Liver (tissue), 9 donors: ENCODE results near the gene WFS1. TPM values are rescaled to one million over a fixed set of nuclear protein-coding genes. Genes with fewer than 3 reads are reported as not detected.

Experiments used
- DNase-seq: peaks from one replicate; pipeline ENCODE4 v3.0.0-alpha.2; 2017; ENCODE audit warnings: low spot score
- H3K27ac ChIP-seq, 2 donors: one replicate each; pipeline ENCODE4 v1.7.0; 2013; ENCODE audit warnings: inconsistent platforms in 2 of 2, low read length in 2 of 2, control low read depth in 1 of 2, low read depth in 1 of 2, mild to moderate bottlenecking in 1 of 2
- H3K27me3 ChIP-seq, 4 donors: one replicate each; pipeline versions ENCODE4 v1.6.1 to v1.7.0; 2013; ENCODE audit warnings: low read length in 3 of 4, inconsistent platforms in 1 of 4, mild to moderate bottlenecking in 1 of 4, moderate library complexity in 1 of 4; ENCODE audit not compliant: control insufficient read depth in 4 of 4, insufficient read depth in 4 of 4
- H3K36me3 ChIP-seq, 4 donors: one replicate each; pipeline versions ENCODE4 v1.6.1 to v1.7.0; 2013; ENCODE audit warnings: low read length in 3 of 4, mild to moderate bottlenecking in 3 of 4, low read depth in 1 of 4, moderate library complexity in 1 of 4; ENCODE audit not compliant: control insufficient read depth in 4 of 4, insufficient read depth in 3 of 4
- H3K4me1 ChIP-seq, 4 donors: one replicate each; pipeline versions ENCODE4 v1.6.1 to v1.7.0; 2013; ENCODE audit warnings: low read length in 3 of 4, mild to moderate bottlenecking in 3 of 4, moderate library complexity in 1 of 4; ENCODE audit not compliant: control insufficient read depth in 4 of 4, insufficient read depth in 4 of 4
- H3K4me3 ChIP-seq, 3 donors: one replicate each; pipeline versions ENCODE4 v1.6.1 to v1.7.0; 2013; ENCODE audit warnings: low read length in 3 of 3, control low read depth in 1 of 3, low read depth in 1 of 3, mild to moderate bottlenecking in 1 of 3
- H3K9ac ChIP-seq, 2 donors: one replicate each; pipeline ENCODE4 v1.7.0; 2013; ENCODE audit warnings: low read length in 2 of 2, mild to moderate bottlenecking in 2 of 2, moderate library complexity in 2 of 2, control low read depth in 1 of 2, low read depth in 1 of 2
- H3K9me3 ChIP-seq, 4 donors: one replicate each; pipeline versions ENCODE4 v1.6.1 to v1.7.0; 2013; ENCODE audit warnings: low read length in 3 of 4; ENCODE audit not compliant: control insufficient read depth in 4 of 4
- EGR1 ChIP-seq, 2 donors: IDR thresholded peaks; 2 replicates each; pipeline ENCODE4 v1.6.1; 2016 to 2018; ENCODE audit warnings: antibody characterized with exemption in 2 of 2, low read depth in 2 of 2
- FOXA1 ChIP-seq: IDR thresholded peaks from 2 replicates; pipeline ENCODE4 v1.6.1; 2016; ENCODE audit warnings: antibody characterized with exemption
- FOXA2 ChIP-seq: IDR thresholded peaks from 2 replicates; pipeline ENCODE4 v1.6.1; 2016; ENCODE audit warnings: antibody characterized with exemption
- GABPA ChIP-seq, 2 donors: IDR thresholded peaks in 1 of 2; conservative IDR thresholded peaks in 1 of 2; 2 replicates each; pipeline ENCODE4 v1.6.1; 2016; ENCODE audit warnings: antibody characterized with exemption in 2 of 2, mild to moderate bottlenecking in 1 of 2, moderate library complexity in 1 of 2
- HNF4A ChIP-seq, 2 donors: conservative IDR thresholded peaks; 2 replicates each; pipeline ENCODE4 v1.6.1; 2016; ENCODE audit warnings: antibody characterized with exemption in 2 of 2, mild to moderate bottlenecking in 2 of 2
- HNF4G ChIP-seq: IDR thresholded peaks from 2 replicates; pipeline ENCODE4 v1.6.1; 2016; ENCODE audit warnings: antibody characterized with exemption
- JUND ChIP-seq, 2 donors: IDR thresholded peaks; 2 replicates each; pipeline ENCODE4 v1.6.1; 2016; ENCODE audit warnings: antibody characterized with exemption in 2 of 2
- NR2F2 ChIP-seq: IDR thresholded peaks from 2 replicates; pipeline ENCODE4 v1.6.1; 2016; ENCODE audit warnings: antibody characterized with exemption
- RAD21 ChIP-seq, 2 donors: IDR thresholded peaks; 2 replicates each; pipeline ENCODE4 v1.6.1; 2016; ENCODE audit warnings: antibody characterized with exemption in 2 of 2, mild to moderate bottlenecking in 2 of 2
- RXRA ChIP-seq, 2 donors: IDR thresholded peaks; 2 replicates each; pipeline ENCODE4 v1.6.1; 2017 to 2018; ENCODE audit warnings: antibody characterized with exemption in 2 of 2, mild to moderate bottlenecking in 1 of 2
- SP1 ChIP-seq: IDR thresholded peaks from 2 replicates; pipeline ENCODE4 v1.6.1; 2018; ENCODE audit warnings: antibody characterized with exemption, mild to moderate bottlenecking
- TAF1 ChIP-seq: conservative IDR thresholded peaks from 2 replicates; pipeline ENCODE4 v1.6.1; 2016; ENCODE audit warnings: antibody characterized with exemption, mild to moderate bottlenecking
- YY1 ChIP-seq: IDR thresholded peaks from 2 replicates; pipeline ENCODE4 v1.6.1; 2016; ENCODE audit warnings: antibody characterized with exemption, mild to moderate bottlenecking
- WGBS: extraction: QIAGEN DNeasy Blood & Tissue Kit; methylation state at CpG from one replicate; pipeline ENCODE4 v1.1.7; 2013; 5-methylcytosine and 5-hydroxymethylcytosine counted together
- polyA plus RNA-seq, 2 donors: library from polyadenylated mRNA; stranded (reverse) in 1 of 2; unstranded in 1 of 2; fragments of 200-250 nt in 1 of 2; fragments of >200 nt in 1 of 2; fragmentation: Nextera tagmentation in 1 of 2; extraction: Ambion mirVana in 1 of 2; gene quantifications; one replicate each; pipeline versions ENCODE4 v1.2.1 to v1.2.3, GENCODE V29; 2013 to 2015
- total RNA-seq, 2 donors: library from RNA; depleted of rRNA; stranded (reverse); fragments of >200 nt; gene quantifications; one replicate each; pipeline ENCODE4 v1.2.3, GENCODE V29; 2014
- TF ChIP-seq, protein P1 (sequence below): IDR thresholded peaks from 2 replicates; pipeline ENCODE4 v1.6.1; 2016; ENCODE audit warnings: antibody characterized with exemption, mild to moderate bottlenecking
- TF ChIP-seq, protein P2 (sequence below): IDR thresholded peaks from 2 replicates; pipeline ENCODE4 v1.6.1; 2016; ENCODE audit warnings: antibody characterized with exemption
- TF ChIP-seq, protein P3 (sequence below): fragments of 150-350 bp; IDR thresholded peaks from 2 replicates; pipeline ENCODE4 v1.5.1; 2017; ENCODE audit warnings: improper control_type of control experiment, low read depth, low read length; ENCODE audit not compliant: missing input control
- TF ChIP-seq, protein P4 (sequence below): IDR thresholded peaks from 2 replicates; pipeline ENCODE4 v1.6.1; 2016; ENCODE audit warnings: antibody characterized with exemption
- TF ChIP-seq, protein P5 (sequence below): IDR thresholded peaks from 2 replicates; pipeline ENCODE4 v1.6.1; 2016; ENCODE audit warnings: antibody characterized with exemption
- donor health status: healthy.
- donor health status: healthy.
- donor health status: healthy.
- donor health status: healthy.
- donor health status: healthy.

WFS1 gene
- total and polyA plus RNA-seq, 4 donors, result 6.0 to 23.9 (median 13.0) TPM

DNA sequence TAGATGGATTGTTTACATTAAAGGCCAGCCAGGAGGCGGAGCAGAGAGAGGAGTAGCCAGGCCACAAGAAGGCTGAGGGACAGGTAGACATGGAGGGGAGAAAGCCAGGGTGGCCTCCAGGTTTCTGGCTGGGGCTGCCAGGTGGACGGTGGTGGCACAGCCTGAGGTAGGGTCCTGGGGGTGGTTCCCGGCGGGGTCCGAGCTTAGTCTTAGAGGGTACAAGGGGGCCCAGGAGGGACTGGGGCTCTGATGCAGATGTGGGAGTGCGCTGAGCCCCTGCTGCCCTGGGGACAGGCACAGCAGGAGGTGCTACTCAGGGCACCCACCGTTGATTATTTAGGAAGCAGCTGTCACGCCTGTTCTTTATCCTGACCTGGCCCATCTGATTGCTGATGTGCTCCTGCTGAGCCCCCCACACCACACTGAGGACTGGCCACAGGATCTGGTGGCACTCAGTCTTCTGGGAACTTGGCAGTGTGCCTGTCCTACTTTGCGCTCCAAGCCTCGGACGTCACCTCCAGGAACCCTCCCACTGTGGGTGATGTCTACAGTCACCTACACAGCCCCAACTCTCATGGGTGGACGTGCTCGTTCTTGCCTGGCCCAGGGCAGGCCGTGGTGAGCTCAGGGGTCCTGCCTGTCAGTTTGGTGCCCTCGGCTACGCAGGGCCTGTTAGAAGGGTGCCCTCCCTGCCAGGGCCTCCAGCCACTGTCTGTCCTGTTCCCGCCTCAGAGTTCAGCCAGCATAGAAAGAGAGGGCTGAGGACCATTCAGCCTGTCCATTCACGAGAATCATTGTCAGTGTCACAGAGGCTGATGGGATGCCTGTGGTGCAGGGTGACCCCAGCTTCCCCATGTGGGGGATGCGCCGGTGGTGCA is 12.0 kb downstream of the WFS1 start:
- TF ChIP-seq RAD21 (IDR thresholded peaks at IDR 0.05) (no peak), HNF4A (conservative IDR thresholded peaks at IDR 0.05) (no peak), HNF4G (no peak), TAF1 (no peak), GABPA (IDR thresholded peaks at IDR 0.05 in 1 of 2, conservative IDR thresholded peaks at IDR 0.05 in 1 of 2) (no peak), FOXA2 (no peak), RXRA (IDR thresholded peaks at IDR 0.05) (no peak), JUND (IDR thresholded peaks at IDR 0.05) (no peak), SP1 (no peak), EGR1 (IDR thresholded peaks at IDR 0.05; ENCODE audit: low read depth in 2 of 2) (no peak), YY1 (no peak), NR2F2 (no peak), FOXA1 (no peak)
- TF ChIP-seq, protein P1, sequence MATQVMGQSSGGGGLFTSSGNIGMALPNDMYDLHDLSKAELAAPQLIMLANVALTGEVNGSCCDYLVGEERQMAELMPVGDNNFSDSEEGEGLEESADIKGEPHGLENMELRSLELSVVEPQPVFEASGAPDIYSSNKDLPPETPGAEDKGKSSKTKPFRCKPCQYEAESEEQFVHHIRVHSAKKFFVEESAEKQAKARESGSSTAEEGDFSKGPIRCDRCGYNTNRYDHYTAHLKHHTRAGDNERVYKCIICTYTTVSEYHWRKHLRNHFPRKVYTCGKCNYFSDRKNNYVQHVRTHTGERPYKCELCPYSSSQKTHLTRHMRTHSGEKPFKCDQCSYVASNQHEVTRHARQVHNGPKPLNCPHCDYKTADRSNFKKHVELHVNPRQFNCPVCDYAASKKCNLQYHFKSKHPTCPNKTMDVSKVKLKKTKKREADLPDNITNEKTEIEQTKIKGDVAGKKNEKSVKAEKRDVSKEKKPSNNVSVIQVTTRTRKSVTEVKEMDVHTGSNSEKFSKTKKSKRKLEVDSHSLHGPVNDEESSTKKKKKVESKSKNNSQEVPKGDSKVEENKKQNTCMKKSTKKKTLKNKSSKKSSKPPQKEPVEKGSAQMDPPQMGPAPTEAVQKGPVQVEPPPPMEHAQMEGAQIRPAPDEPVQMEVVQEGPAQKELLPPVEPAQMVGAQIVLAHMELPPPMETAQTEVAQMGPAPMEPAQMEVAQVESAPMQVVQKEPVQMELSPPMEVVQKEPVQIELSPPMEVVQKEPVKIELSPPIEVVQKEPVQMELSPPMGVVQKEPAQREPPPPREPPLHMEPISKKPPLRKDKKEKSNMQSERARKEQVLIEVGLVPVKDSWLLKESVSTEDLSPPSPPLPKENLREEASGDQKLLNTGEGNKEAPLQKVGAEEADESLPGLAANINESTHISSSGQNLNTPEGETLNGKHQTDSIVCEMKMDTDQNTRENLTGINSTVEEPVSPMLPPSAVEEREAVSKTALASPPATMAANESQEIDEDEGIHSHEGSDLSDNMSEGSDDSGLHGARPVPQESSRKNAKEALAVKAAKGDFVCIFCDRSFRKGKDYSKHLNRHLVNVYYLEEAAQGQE, result no peak
- TF ChIP-seq, protein P2, sequence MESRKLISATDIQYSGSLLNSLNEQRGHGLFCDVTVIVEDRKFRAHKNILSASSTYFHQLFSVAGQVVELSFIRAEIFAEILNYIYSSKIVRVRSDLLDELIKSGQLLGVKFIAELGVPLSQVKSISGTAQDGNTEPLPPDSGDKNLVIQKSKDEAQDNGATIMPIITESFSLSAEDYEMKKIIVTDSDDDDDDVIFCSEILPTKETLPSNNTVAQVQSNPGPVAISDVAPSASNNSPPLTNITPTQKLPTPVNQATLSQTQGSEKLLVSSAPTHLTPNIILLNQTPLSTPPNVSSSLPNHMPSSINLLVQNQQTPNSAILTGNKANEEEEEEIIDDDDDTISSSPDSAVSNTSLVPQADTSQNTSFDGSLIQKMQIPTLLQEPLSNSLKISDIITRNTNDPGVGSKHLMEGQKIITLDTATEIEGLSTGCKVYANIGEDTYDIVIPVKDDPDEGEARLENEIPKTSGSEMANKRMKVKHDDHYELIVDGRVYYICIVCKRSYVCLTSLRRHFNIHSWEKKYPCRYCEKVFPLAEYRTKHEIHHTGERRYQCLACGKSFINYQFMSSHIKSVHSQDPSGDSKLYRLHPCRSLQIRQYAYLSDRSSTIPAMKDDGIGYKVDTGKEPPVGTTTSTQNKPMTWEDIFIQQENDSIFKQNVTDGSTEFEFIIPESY, result no peak
- TF ChIP-seq, protein P3, sequence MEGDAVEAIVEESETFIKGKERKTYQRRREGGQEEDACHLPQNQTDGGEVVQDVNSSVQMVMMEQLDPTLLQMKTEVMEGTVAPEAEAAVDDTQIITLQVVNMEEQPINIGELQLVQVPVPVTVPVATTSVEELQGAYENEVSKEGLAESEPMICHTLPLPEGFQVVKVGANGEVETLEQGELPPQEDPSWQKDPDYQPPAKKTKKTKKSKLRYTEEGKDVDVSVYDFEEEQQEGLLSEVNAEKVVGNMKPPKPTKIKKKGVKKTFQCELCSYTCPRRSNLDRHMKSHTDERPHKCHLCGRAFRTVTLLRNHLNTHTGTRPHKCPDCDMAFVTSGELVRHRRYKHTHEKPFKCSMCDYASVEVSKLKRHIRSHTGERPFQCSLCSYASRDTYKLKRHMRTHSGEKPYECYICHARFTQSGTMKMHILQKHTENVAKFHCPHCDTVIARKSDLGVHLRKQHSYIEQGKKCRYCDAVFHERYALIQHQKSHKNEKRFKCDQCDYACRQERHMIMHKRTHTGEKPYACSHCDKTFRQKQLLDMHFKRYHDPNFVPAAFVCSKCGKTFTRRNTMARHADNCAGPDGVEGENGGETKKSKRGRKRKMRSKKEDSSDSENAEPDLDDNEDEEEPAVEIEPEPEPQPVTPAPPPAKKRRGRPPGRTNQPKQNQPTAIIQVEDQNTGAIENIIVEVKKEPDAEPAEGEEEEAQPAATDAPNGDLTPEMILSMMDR, result no peak
- TF ChIP-seq, protein P4, sequence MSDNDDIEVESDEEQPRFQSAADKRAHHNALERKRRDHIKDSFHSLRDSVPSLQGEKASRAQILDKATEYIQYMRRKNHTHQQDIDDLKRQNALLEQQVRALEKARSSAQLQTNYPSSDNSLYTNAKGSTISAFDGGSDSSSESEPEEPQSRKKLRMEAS, result no peak
- TF ChIP-seq, protein P5, sequence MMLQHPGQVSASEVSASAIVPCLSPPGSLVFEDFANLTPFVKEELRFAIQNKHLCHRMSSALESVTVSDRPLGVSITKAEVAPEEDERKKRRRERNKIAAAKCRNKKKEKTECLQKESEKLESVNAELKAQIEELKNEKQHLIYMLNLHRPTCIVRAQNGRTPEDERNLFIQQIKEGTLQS, result no peak
- Histone ChIP-seq H3K4me1 (peaks cover 1 to 16% (median 3%) of the 10 kb centered on the region in 4 donors), H3K36me3 (peaks cover 0 to 3% (median 0%) of the 10 kb centered on the region in 4 donors), H3K27me3 (no peaks in the 10 kb centered on the region), H3K27ac (no peak overlapping the region), H3K4me3 (no peak overlapping the region), H3K9me3 (no peaks in the 10 kb centered on the region), H3K9ac (no peak overlapping the region)
- no peak for DNase-seq
- 87% methylated on average over 20 of the region's 20 CpGs for WGBS
